ENCODE results near the gene ISCA2.

Gene ISCA2

DNA sequence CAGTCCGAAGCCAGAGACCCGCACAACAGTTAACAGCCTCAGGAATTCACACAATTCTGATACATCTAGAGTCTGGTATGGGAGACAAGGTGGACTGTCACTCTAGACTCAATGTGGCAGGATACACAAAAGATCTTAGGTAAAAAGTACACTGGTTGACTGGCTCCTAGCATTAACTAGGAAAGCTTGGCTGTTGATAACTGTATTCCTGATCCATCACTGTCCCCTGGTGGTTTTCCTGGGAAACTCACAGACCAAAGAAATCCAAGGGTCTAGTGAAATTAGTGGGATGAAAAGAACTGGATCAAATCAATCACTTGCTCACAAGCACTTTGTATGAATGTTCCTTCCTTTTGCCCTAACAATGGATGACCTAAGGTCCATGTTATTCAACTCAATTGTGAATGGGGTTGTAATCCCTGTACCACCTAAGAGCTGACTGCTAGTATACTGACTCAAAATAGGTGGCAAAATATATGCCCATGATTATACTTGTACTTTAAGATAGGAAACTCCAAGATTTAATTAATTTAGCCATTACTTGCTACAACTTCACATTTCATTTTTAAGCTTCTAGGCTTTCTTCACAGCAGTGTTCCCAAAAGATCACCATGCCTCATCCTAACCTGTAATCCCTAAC, 14.4 kb upstream of the ISCA2 start:
- peak; percentile 39 for DNase-seq
- in situ Hi-C loops (cut with HindIII; ENCODE audit: low pct_ligation_motif_present, low pct_unique_long_range_greater_than_20kb, low sequenced_read_pairs): no loop called here

DNA sequence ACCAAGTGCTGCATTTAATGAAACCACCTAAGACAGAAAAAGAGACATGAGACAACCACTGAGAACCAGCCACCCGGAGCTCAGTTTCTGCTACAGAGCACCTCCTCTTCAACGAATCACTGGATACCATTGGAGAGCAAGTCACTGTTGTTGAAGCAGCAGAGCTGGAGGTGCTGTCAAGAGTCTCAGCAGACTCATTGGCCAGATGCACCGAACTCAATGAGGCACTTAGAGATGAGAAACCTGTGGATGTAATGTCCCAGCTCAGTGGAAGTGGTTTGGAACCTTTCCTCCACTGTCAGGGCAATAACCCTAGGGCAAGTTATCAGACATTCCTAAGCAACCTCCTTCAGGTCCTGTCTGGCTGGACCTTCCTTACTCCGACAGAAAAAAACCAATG, 13.5 kb upstream of the ISCA2 start:
- in situ Hi-C loops (cut with HindIII; ENCODE audit: low pct_ligation_motif_present, low pct_unique_long_range_greater_than_20kb, low sequenced_read_pairs): no loop called here
- DNase-seq: no peak

DNA sequence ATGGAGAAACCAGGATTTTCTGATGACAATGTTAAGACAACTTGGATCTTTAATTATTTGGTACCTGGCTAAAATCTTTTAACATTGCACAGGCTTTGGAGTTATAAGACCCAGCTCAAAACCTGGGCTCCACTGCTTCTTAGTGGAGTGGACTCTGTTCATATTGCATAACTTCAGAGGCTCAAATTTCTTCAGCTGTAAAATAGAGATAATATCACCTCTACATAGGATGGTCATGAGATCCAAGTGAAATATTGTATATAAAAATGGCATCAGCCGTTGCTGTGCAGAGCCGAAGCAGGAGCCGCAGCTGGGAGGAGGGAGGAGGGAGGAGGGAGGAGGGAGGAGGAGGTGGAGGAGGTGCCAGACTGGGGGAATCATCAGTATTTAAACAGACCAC, 11.0 kb upstream of the ISCA2 start:
- DNase-seq: no peak
- in situ Hi-C loops (cut with HindIII; ENCODE audit: low pct_ligation_motif_present, low pct_unique_long_range_greater_than_20kb, low sequenced_read_pairs): no loop called here

DNA sequence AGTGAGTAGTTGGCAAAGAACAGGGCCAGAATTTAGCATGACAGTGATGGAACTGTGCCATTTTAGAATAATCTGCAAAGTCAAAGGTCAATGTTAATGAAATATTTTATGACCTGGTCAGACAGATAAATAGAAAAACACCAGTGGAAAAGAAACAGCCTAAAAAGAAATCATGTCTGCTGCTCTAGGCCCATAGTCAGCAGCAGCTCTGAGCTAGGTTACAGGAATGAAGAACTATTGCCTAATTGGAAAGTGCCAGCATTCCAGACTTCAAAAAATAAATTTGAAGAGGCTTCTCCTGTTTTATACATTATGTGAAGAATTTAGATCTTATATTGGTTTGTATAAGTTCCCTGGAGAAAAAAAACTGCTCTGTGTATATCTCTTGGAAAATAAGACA, 10.2 kb upstream of the ISCA2 start:
- DNase-seq: no peak
- in situ Hi-C loops (cut with HindIII; ENCODE audit: low pct_ligation_motif_present, low pct_unique_long_range_greater_than_20kb, low sequenced_read_pairs): no loop called here

DNA sequence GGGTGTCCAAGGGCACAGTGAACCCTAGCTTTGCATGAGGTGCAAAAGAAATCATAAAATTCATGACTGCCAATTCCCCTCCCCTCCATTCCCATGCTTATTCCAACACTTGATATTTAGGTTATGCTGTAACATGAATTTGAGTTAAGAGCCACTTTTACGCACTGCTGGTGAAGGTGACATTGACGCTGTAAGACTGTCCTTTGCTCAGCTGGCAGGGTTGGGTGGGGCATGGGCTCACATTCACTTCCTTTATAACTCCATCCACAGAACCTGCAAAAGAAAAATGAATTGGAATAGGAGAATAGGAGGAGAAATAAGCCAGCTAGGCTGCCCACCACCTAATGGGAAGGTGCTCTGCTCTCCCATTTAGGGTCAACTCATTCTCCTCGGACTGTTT, 7.4 kb upstream of the ISCA2 start:
- DNase-seq: no peak
- in situ Hi-C loops (cut with HindIII; ENCODE audit: low pct_ligation_motif_present, low pct_unique_long_range_greater_than_20kb, low sequenced_read_pairs): no loop called here

DNA sequence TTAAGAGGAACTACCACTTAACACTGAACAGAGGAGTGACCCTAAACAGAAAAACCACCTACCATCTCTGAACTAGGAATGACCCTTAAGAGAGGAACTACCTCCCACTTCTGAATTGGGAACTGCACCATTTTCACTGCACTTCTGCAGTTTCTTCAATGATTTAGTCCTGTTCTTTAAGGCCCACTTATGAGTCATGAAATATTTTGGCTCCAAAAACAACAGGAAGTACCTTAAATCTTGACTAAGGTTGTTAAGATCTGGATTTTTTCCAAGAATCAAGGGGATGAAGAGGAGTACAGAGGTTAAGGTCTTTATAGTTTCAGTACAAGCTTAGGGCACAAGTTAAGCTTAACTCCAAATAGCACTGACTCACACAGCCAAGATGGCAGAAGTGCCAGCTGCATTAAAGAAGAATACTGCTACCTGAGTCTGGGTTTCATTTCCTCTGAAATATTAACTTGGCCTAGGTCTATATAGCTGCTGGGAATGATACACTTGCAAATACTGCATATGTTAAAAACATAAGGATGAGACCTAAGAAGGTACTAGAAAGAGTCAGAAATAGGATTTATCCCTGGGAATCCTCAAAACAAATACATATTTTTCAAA, 4.7 kb upstream of the ISCA2 start:
- DNase-seq: peak; percentile 44
- in situ Hi-C loops (cut with HindIII; ENCODE audit: low pct_ligation_motif_present, low pct_unique_long_range_greater_than_20kb, low sequenced_read_pairs): no loop called here

DNA sequence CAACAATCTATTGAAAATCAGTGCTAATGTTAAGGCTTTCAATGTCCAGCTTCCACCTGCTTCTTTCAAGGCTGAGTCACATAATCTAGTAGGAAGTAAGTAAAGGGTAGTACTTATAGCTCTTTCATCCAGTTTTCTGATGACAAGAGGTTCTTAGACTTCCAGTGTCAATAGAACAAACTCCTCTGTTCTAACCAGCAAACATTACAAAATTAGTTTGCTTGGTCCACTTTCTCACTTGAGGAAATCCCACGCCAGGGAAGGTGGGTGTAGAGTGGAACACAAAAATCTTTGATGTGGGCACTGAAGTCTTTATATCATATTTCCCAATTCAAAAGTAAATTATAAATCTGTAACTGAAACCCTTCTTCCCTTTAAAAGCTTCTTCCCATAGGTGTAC, 3.1 kb upstream of the ISCA2 start:
- DNase-seq: no peak
- in situ Hi-C loops (cut with HindIII; ENCODE audit: low pct_ligation_motif_present, low pct_unique_long_range_greater_than_20kb, low sequenced_read_pairs): no loop called here

DNA sequence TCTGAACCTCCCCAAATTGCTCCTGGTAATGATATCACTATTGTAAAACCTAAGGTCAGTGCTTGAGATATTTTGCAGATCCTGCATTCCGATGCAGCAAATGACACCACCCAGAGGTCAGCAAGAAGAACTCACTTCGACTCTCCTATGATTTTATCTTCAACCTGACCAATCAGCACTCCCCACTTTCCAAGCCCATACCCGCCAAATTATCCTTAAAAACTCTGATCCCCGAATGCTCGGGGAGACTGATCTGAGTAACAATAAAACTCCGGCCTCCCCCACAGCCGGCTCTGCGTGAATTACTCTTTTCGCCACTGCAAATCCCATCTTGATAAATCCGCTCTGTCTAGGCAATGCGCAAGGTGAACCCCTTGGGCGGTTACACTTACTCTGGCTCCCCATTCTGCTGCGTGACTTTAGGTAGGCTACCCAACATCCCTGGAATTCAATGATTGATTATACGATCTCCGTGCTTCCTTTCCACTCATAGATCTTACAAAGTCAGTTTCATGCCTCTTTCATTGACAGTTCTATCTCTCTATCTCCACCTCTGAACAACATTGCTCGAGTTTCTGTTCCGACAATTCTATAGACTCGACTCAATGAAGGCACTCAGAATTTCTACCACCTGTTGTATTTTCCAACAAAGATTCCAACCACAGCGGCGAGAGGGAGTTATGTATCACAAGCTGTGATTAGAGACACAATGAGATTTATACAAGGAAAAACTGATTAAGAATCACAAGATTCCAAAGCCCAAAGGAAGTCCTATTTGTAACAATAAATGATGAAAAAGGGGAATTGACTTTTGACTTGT, 1.4 kb upstream of the ISCA2 start:
- peak; percentile 53 for DNase-seq
- in situ Hi-C loops (cut with HindIII; ENCODE audit: low pct_ligation_motif_present, low pct_unique_long_range_greater_than_20kb, low sequenced_read_pairs): no loop called here

DNA sequence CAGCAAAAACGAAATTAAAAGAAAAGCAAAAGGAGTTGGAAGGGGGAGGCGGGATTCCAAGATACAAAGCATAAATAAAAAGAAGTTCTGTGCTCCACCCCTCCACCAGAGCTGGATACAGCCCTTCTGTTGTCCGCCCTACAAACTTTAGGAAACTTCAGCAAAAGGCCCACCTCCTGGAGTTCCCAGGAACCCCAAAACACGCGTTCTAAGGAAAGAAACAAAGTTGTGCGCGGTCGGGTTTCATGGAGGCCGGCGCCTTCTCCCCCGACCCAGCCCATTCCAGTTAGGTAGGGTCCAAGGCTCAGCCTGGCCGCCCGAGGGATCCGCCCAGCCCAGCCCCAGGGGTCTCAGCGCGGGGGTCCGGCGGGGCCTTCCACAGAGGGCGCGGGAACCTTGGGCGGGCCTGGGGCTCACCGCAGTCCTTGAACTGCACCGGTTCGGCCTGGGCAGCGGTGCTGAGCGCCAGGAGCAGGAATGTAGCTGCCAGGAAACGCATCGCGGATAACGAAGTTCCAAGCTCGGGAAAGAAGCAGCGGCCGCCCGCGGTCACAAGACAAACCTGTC, 706 bp upstream of the ISCA2 start, which contains the start of gene NPC2:
Gene NPC2 (minus strand): TSS at position 530 of the 567 bp plus-strand sequence. CDS start 31 bp downstream, at position 499.
- in situ Hi-C loops (cut with HindIII; ENCODE audit: low pct_ligation_motif_present, low pct_unique_long_range_greater_than_20kb, low sequenced_read_pairs): no loop called here
- peak; percentile 8 for DNase-seq

DNA sequence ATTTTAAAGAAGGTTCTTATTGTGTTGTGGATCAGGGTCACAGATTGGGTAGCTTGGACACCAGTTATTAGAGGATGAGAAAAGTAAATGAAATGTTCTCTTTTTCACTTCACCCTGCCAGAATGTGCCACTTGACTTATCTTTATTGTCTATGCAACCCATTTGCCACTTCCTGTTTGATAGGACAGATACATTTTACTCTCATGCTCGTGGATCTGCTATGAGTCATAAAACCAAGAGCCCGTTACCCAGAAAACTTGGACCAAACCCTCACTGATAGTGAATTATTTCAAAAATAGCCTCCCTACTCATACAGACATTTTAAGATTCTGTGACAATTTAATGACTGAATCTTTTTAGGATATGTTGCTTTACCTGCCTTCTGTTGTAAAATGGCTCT, 1.8 kb downstream of the ISCA2 start:
- in situ Hi-C loops (cut with HindIII; ENCODE audit: low pct_ligation_motif_present, low pct_unique_long_range_greater_than_20kb, low sequenced_read_pairs): no loop called here
- DNase-seq: no peak

DNA sequence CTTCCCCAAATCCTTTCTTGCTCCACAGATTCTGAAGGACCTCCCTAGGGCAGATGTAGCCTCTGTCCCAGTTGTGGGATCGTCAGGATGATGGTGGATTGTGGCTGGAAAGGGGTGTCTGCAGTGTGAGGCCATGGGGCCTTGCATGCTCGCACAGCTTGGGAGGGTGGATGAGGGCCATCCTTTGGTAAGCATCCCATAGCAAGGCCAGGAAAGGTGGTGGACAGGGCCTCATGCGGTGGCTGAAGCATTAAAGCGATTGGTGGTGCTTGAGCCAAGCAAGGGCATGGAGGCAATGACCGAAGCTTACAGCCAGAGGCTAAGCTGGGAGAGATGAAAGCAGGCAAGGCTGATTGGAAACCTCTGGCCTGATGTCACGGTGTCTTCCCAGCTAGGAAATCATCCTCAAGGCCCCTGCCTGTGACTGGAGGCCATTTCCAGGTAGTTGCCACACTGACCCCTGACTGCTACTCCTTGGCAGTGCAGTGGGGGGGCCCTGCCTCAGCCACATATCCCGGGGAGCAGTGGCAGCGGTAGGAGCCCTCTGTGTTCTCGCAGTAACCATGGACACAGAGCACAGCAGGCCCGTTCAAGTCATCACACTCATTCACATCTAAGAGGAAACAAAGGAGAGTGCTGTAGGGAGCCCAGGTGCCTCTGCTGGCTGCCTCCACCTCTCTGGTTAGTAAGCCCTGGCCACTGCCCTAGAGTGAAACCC, 7.0 kb downstream of the ISCA2 start:
- no peak for DNase-seq
- in situ Hi-C loops (cut with HindIII; ENCODE audit: low pct_ligation_motif_present, low pct_unique_long_range_greater_than_20kb, low sequenced_read_pairs): no loop called here

DNA sequence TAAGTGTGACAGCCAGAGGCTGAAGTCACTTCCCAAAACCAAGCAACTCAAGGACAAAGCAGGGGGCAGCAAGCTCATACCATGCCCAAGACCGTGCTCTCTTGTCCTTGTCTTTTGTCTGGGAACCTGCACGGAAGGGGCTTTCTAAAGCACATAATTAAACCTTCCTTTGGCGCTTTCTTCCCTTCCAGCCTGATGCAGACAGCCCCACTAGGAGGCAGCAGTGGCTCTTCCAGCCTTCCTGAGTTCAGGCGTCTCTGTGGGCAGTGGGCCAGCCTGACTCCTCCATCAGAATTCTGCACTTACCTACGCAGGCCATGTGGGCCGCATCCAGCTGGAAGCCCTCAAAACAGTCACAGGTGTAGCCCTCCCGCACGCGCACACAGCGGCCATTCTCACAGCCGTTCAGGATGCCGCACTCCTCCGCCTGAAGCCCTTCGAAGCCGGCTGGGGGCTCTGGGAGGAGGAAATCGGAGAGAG, 7.6 kb downstream of the ISCA2 start:
- in situ Hi-C loops (cut with HindIII; ENCODE audit: low pct_ligation_motif_present, low pct_unique_long_range_greater_than_20kb, low sequenced_read_pairs): no loop called here

DNA sequence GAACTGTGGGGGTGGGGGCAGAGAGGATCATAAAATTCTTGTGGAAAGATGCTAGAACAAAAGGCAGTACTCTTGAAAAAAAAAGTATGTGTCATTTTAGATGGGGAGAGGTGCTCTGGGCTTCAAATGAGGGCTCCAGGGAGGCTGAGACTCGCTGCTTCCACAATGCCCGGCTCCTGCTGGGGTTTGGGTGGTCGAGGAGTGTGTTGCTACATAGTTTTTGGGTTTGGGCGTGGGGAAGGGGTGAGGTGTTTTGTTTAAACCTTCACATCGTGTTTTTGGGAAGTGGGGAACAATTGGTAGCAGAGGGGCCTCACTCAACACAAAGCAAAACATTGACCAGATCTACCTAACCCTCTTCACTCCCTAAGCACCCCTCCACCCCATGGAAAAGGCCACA, 8.1 kb downstream of the ISCA2 start:
- no peak for DNase-seq
- in situ Hi-C loops (cut with HindIII; ENCODE audit: low pct_ligation_motif_present, low pct_unique_long_range_greater_than_20kb, low sequenced_read_pairs): no loop called here

More for the DNA sequence above, 7.6 kb downstream of the ISCA2 start:
- peak; percentile 25 for DNase-seq

DNA sequence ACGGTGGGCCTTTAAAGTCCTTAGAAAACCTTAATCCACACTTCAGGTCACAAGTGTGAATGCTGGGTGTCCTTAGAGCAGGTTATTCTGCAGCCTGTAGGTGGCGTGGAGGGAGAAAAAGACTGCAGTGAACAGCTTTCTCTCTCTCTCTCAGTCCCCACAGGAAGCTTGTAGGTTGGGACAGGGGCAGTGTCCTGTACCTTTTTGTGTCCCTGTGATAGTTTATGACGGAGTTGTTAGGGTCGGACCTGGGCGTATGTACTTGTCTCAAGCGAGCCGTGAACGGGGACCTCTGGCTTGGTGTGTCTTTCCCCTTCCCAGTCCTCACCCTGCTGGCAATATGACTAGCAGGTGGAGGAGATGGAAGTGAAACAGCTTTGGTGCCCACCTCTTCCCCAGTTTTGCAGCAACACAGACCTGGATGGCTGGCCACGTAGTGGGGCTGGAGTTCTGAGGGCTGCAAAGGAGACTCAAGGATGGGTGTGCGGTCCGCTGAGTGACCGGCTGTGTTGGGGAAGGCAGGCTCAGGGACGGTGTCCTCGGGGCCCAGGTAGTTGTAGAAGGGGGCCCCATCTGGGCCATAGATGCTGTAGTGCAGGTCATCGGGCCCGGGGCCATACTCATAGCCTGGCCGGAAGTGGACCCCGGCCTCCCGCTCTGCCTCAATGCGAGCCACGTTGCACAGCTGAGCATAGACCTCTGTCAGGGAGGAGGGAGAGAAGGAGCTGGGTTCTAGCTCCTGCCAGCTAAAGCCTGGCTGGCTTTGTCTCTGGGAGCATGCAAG, 8.9 kb downstream of the ISCA2 start:
- no peak for DNase-seq
- in situ Hi-C loops (cut with HindIII; ENCODE audit: low pct_ligation_motif_present, low pct_unique_long_range_greater_than_20kb, low sequenced_read_pairs): no loop called here

DNA sequence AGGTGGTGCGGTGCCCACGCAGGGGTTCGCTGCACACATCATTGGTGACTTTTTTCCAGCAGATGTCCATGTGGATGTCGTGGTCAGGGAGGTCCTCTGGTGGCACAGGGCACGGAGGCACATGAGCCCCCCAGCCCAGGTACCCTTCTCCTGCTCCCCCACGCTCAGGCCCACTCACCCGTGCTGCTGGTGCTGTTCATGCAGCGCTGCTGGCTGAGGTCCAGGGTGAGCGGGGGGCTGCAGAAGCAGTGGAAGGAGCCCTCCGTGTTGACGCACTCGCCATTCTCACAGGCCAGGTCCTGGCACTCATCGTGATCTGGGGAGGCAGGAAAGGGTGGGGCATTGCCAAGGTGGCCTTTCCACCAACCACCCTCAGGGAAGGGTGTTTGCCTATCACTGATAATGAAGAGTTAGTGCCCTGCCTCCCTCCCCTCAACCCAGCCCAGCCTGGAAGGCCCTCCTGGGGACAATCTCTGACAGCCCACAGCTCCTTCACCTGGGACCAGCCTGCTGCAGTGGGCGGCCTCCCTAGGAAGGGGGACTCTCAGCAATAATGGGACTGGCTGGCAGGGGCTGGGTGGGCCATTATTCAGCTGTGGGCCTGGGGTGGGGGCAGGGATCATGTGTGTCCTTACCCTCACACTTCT, 9.8 kb downstream of the ISCA2 start:
- in situ Hi-C loops (cut with HindIII; ENCODE audit: low pct_ligation_motif_present, low pct_unique_long_range_greater_than_20kb, low sequenced_read_pairs): no loop called here
- DNase-seq: no peak

DNA sequence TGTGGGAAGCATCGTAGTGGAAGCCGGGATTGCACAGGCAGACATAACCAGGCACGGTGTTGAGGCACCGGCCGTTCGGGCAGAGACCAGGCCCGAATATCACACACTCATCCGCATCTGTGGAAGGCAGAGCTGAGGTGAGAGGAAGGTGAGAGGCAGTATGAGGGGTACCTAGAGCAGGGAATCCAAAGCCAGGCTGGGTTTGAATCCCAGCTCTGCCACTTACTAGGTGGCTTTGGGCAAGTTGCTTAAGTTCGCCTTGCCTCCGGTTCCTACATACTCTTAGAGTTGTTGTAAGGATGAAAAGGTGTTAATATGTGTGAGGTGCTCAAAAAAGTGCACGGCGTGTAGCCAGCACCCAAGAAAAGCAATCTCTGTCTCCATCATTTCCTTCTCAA, 10.4 kb downstream of the ISCA2 start:
- DNase-seq: no peak
- in situ Hi-C loops (cut with HindIII; ENCODE audit: low pct_ligation_motif_present, low pct_unique_long_range_greater_than_20kb, low sequenced_read_pairs): no loop called here

DNA sequence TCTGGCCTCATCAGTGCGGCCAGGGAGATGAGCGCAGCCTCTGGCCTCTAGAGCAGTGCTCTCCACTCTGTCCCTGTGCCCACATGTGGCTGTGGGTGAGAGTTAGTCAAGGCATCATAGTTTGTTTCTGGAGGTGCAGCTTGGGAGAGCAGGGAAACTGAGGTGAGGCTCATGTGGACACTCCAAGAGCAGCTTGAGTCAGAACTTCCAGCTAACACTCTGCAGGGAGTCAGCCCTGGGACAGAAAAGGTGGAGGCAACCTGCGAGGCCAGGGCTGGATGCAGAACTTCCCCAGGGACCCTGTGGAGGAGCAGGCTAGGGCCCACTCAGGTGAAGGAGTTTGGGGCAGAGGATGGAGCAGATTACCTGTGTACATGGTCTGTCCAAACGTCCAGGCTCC, 10.8 kb downstream of the ISCA2 start:
- DNase-seq: no peak
- in situ Hi-C loops (cut with HindIII; ENCODE audit: low pct_ligation_motif_present, low pct_unique_long_range_greater_than_20kb, low sequenced_read_pairs): no loop called here
